Measurements from ENCODE around the gene FDXR.

Gene FDXR

GRCh38 chr17:74898376-74898946 is 25.7 kb upstream of the FDXR start:
- no peak for DNase-seq (ENCODE audit: low read depth, low spot score)

- no peak for DNase-seq (ENCODE audit: low read depth, low spot score)
These were observed 21.3 kb upstream of the FDXR start for GRCh38 chr17:74893936-74894671.

- DNase-seq (ENCODE audit: low read depth, low spot score) = no peak
These were observed 20.4 kb upstream of the FDXR start, which contains the start of gene FADS6 for GRCh38 chr17:74892974-74893911. Gene FADS6 (minus strand): TSS chr17:74893633. CDS start chr17:74893595, 38 bp downstream.

- DNase-seq (ENCODE audit: low read depth, low spot score) = no peak
These were observed 19.4 kb upstream of the FDXR start for GRCh38 chr17:74892013-74892841.

- no peak for DNase-seq (ENCODE audit: low read depth, low spot score)
These were observed 17.8 kb upstream of the FDXR start for GRCh38 chr17:74890554-74890953.

GRCh38 chr17:74888469-74888868 is 15.7 kb upstream of the FDXR start:
- DNase-seq (ENCODE audit: low read depth, low spot score) = no peak

- no peak for DNase-seq (ENCODE audit: low read depth, low spot score)
These were observed 10.5 kb upstream of the FDXR start for GRCh38 chr17:74883241-74883745.

- no peak for DNase-seq (ENCODE audit: low read depth, low spot score)
These were observed 9.9 kb upstream of the FDXR start for GRCh38 chr17:74882517-74883240.

- DNase-seq (ENCODE audit: low read depth, low spot score) = no peak
These were observed 8.3 kb upstream of the FDXR start for GRCh38 chr17:74881073-74881472.

- no peak for DNase-seq (ENCODE audit: low read depth, low spot score)
These were observed 6.5 kb upstream of the FDXR start for GRCh38 chr17:74879308-74879707.

- no peak for DNase-seq (ENCODE audit: low read depth, low spot score)
These were observed 5.9 kb upstream of the FDXR start for GRCh38 chr17:74878658-74879057.

GRCh38 chr17:74877592-74878548 is 5.1 kb upstream of the FDXR start:
- DNase-seq (ENCODE audit: low read depth, low spot score) = no peak

GRCh38 chr17:74875977-74876593 is 3.3 kb upstream of the FDXR start:
- no peak for DNase-seq (ENCODE audit: low read depth, low spot score)

GRCh38 chr17:74875155-74875976 is 2.6 kb upstream of the FDXR start:
- DNase-seq (ENCODE audit: low read depth, low spot score) = no peak

- DNase-seq (ENCODE audit: low read depth, low spot score) = no peak
These were observed 1.8 kb upstream of the FDXR start for GRCh38 chr17:74874615-74875037.

- DNase-seq (ENCODE audit: low read depth, low spot score) = no peak
These were observed 1.2 kb upstream of the FDXR start for GRCh38 chr17:74873874-74874614.

Measured in activated naive CD8-positive, alpha-beta T cell treated with anti-CD3 and anti-CD28 coated beads, Interleukin-2, amount 50 U/mL, for 16 hours (primary cell).